GM18499 (cell line): Measurements from ENCODE around the gene CSK.
"Not testable (repeated sequence)": the region's sequence is repeated elsewhere in the genome, so short reads cannot be mapped to it uniquely, and the experiment has no call there.

ENCODE experiments used
- ATAC-seq: cut with Tn5 transposase; IDR thresholded peaks from one replicate; pipeline ENCODE4 v1.9.1; 2021; ENCODE audit warnings: moderate number of reproducible peaks; ENCODE audit not compliant: insufficient read depth, unreplicated experiment

Gene CSK

GRCh38 chr15:74781431-74782258 lies at the start of gene CSK:
Gene CSK (plus strand): TSS chr15:74782080. CDS start chr15:74798298, 16,218 bp downstream.
- ATAC-seq = no peak

DNA sequence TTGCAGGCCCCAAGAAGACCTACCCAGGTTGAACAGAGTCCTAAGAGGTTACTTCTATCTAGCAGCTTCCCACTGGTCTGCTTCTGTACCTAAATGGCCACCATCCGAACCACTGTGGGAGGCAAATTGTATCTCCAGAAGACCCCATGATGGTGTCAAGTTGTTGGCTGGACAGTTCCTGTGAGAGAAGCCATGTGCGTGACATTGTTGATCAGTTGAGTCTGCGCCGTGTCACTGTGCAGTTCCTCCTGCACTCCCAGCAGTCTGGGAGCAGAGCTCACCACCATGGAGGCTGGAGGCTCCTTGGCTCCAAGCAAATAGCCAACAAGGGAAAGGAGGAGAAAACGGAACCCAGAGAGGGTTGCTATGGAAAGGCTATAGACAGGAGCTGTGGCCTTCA lies 49.0 kb upstream of the CSK start:
- no peak for ATAC-seq

DNA sequence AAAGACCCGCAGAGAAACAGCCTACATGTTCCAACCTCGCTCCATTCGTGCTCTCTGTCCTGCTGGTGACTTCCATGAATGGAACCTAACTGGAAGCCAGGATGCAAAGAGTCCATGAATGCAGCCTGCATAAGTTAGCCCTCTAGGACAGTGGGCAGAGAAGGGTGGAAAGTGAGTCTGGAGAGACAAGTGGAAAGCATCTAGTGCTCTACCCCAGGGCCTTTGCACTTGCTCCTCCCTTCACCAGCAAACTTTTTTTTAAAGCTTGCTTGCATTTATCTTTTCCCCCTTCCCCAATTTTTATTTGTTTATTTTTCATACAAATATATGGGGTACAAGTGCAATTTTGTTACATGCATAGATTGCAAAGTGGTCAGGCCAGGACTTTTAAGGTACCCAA lies 48.6 kb upstream of the CSK start:
- ATAC-seq = no peak

- ATAC-seq = no peak
Measured at GRCh38 chr15:74735305-74735704, 46.6 kb upstream of the CSK start.

- ATAC-seq = not testable (repeated sequence)
Measured at GRCh38 chr15:74738239-74738638, 43.6 kb upstream of the CSK start.

GRCh38 chr15:74742422-74742821 lies 39.5 kb upstream of the CSK start:
- no peak for ATAC-seq

DNA sequence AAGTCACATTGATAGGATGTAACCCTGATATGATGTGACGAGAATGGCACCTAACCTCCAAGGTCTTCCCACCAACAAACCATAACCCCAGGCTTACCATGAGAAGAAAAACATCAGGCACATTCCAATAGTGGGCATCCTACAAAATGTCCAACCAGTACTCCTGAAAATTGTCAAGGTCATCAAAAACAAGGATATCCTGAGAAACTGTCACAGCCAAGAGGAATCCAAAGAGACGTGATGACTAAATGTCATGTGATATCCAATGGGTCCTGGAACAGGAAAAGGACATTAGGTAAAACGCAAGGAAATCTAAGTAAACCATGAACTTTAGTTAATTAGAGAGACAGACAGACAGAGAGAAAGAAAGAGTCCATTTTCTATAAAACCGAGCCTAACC lies 35.5 kb upstream of the CSK start:
- ATAC-seq = no peak

GRCh38 chr15:74748322-74748946 lies 33.4 kb upstream of the CSK start, which contains the start of gene CYP1A2:
Gene CYP1A2 (plus strand): TSS chr15:74748845. CDS start chr15:74749739, 894 bp downstream.
- no peak for ATAC-seq

DNA sequence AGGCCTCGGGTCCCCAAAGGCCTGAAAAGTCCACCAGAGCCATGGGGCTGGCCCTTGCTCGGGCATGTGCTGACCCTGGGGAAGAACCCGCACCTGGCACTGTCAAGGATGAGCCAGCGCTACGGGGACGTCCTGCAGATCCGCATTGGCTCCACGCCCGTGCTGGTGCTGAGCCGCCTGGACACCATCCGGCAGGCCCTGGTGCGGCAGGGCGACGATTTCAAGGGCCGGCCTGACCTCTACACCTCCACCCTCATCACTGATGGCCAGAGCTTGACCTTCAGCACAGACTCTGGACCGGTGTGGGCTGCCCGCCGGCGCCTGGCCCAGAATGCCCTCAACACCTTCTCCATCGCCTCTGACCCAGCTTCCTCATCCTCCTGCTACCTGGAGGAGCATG lies 32.0 kb upstream of the CSK start:
- no peak for ATAC-seq

- no peak for ATAC-seq
Measured at GRCh38 chr15:74750751-74751150, 31.1 kb upstream of the CSK start.

DNA sequence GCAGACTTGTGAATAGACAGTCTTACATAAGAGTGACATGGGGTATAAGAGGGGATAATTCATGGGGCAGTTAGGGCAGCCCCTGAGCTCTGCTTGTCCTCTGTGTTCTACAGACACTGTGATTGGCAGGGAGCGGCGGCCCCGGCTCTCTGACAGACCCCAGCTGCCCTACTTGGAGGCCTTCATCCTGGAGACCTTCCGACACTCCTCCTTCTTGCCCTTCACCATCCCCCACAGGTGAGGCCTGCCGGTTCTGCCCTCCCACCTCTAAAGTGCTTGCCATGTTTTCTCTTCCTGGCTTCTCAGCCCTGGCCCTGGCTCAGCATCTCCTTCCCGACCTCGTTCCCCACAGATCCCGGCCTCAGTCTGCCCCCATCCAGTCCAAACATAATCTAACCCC lies 29.9 kb upstream of the CSK start:
- ATAC-seq = no peak

DNA sequence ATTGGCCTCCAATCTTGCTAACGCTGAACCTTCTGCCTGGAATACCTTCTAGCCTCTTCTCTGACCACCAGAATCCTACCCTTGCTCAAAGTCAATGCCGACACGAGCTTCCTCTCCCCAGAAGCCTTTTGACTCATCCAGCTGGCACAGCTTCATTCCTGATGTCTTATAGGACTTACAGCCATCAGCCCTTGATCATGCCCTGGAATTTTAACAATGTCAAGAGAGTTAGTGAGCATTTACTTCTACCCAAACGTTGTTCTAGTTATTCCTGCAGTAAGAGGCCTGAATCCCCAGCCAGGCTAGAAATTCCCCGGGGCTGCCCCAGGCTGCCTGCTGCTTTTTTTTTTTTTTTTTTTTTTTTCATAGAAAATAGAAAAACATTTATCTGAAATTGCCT lies 29.3 kb upstream of the CSK start:
- ATAC-seq = no peak

GRCh38 chr15:74754593-74755215 lies 27.2 kb upstream of the CSK start:
- no peak for ATAC-seq

- ATAC-seq = no peak
Measured at GRCh38 chr15:74758736-74759135, 23.1 kb upstream of the CSK start.

GRCh38 chr15:74762791-74763150 lies 19.1 kb upstream of the CSK start:
- ATAC-seq = no peak

DNA sequence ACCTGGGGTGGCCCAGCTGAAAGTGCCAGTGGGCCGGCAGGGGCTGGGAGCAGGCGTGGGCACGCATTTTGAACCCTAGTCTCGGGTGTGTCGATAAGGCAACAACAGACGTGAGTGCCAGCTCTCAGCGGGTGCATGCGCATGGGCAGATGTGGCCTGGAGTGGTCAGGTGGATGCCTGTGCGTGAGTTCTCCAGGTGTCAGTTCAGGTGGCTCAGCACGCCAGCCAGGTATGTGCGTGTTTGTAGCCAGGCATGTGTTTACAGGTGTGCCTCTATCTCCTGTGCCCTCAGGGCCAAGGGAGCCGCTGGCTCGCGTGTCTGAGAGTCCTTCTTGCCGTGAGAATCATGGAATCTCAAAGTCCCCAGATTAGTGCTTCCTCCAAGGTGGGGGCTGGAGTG lies 18.5 kb upstream of the CSK start:
- no peak for ATAC-seq

DNA sequence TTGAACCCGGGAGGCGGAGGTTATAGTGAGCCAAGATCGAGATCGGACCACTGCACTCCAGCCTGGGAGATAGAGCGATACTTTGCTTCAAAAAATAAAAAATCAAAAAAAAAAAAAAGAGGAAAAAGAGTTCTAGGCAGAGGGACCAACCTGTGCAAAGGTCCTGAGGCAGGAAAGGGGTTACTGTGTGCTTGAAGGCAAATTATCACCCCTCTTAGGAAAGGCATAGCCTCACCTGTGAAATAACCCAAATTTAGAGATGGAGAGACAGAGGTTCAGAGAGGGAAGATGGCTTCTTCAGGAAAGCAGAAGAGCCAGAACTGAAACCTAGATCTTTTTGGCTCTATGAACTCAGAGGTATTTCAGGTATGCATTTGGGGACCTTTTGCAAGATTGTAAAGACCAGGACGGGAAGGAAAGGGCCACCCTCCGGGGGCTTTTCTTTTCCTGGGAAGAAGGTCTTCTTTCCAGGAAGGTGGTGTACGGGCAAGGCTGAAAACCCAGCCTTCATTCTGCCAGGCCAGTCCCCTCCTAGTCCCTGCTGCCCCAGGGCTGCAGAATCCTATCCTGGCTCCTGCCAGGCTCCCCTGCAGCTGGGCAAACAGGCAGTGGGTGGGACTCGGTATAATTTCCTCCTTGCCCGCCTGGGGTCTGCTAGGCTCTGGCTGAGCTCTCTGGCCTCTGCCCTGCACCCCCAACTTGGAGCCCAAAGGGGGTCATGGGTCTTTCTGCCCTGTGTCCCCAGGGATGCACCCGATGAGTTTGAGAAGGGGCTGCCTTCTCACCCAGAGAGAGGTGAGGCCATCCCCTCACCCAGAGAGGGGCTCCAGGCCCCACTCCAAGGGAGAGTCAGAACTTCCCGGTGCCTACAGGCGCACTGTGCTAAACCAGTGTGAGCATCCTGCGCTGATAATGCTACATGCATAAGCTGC lies 14.4 kb upstream of the CSK start:
- ATAC-seq = no peak

GRCh38 chr15:74768099-74768770 lies 13.6 kb upstream of the CSK start:
- ATAC-seq = no peak

GRCh38 chr15:74768771-74769342 lies 13.0 kb upstream of the CSK start:
- no peak for ATAC-seq
